Esophagus muscularis mucosa (tissue), 4 donors: Measurements from ENCODE around the gene SLC6A11. TPM values are rescaled to one million over a fixed set of nuclear protein-coding genes. Genes with fewer than 3 reads are reported as not detected.

ENCODE experiments used
- DNase-seq: peaks from one replicate; pipeline ENCODE4 v3.0.0-alpha.2; 2017; ENCODE audit errors: extremely low spot score
- H3K27ac ChIP-seq, 4 donors: fragments of 200-600 bp; sonication (generic); replicated peaks in 1 of 4; 1 replicate in 3 of 4; 2 replicates in 1 of 4; pipeline ENCODE4 v1.5.1; 2016 to 2019; ENCODE audit warnings: mild to moderate bottlenecking in 1 of 4
- H3K27me3 ChIP-seq, 4 donors: fragments of 200-600 bp; sonication (generic); one replicate each; pipeline versions ENCODE4 v1.5.1 to v1.6.0; 2016 to 2019
- H3K36me3 ChIP-seq, 4 donors: fragments of 200-600 bp; sonication (generic); one replicate each; pipeline ENCODE4 v1.5.1; 2016 to 2019
- H3K4me1 ChIP-seq, 4 donors: fragments of 200-600 bp; sonication (generic); one replicate each; pipeline ENCODE4 v1.5.1; 2016 to 2019
- H3K4me3 ChIP-seq, 4 donors: fragments of 200-600 bp; sonication (generic); 1 replicate in 2 of 4; 2 replicates in 2 of 4; pipeline ENCODE4 v1.5.1; 2016 to 2019; ENCODE audit warnings: mild to moderate bottlenecking in 4 of 4, moderate library complexity in 1 of 4
- H3K9me3 ChIP-seq, 4 donors: fragments of 200-600 bp; sonication (generic); 1 replicate in 3 of 4; 2 replicates in 1 of 4; pipeline ENCODE4 v1.5.1; 2016 to 2019
- CTCF ChIP-seq, 3 experiments: fragments of 200-600 bp in 2 of 3; fragments of 450-650 bp in 1 of 3; sonication (generic) in 2 of 3; IDR thresholded peaks; one replicate each; pipeline ENCODE4 v1.5.1; 2017 to 2019; ENCODE audit warnings: antibody characterized with exemption in 3 of 3, mild to moderate bottlenecking in 2 of 3, moderate library complexity in 1 of 3
- EP300 ChIP-seq: sonication (generic); formaldehyde crosslinking; IDR thresholded peaks from one replicate; pipeline ENCODE4 v1.6.1; 2017; ENCODE audit warnings: antibody characterized with exemption
- POLR2A ChIP-seq: fragments of 450-650 bp; IDR thresholded peaks from one replicate; pipeline ENCODE4 v1.6.1; 2017; ENCODE audit warnings: antibody characterized with exemption, moderate library complexity, mild to moderate bottlenecking, low read depth
- POLR2AphosphoS5 ChIP-seq, 2 donors: sonication (generic); formaldehyde crosslinking; IDR thresholded peaks; one replicate each; pipeline ENCODE4 v1.6.1; 2017; ENCODE audit warnings: antibody characterized with exemption in 2 of 2
- WGBS: methylation state at CpG from one replicate; pipeline ENCODE4 v1.1.5; 2018; 5-methylcytosine and 5-hydroxymethylcytosine counted together
- intact Hi-C: fragments of 100-400 bp; cut with DNase I; formaldehyde crosslinking; loops from one replicate; pipeline ENCODE4 v1.15.1; 2023
- total RNA-seq, 4 donors: library from RNA; depleted of rRNA; stranded (reverse); fragments of >200 nt; gene quantifications; one replicate each; pipeline versions ENCODE4 v1.1.0 to v1.2.1, GENCODE V29; 2016

The SLC6A11 gene
- total RNA-seq = not detected

- Histone ChIP-seq H3K4me1 (peaks cover 4 to 12% (median 11%) of the 10 kb centered on the region in 4 donors), H3K4me3 (peak within 1 kb of the TSS; percentile 28 to 49 (median 42)), H3K9me3 (no peaks in the 10 kb centered on the region), H3K27ac (no peak within 1 kb of the TSS), H3K27me3 (peaks cover 0 to 39% (median 9%) of the 10 kb centered on the region in 4 donors), H3K36me3 (no peaks in the 10 kb centered on the region)
- no peak for DNase-seq
- TF ChIP-seq EP300 (no peak), POLR2AphosphoS5 (IDR thresholded peaks at IDR 0.05) (no peak), CTCF (IDR thresholded peaks at IDR 0.05) (no peak), POLR2A (no peak)
- WGBS = 4% methylated on average over 21 of the region's 96 CpGs
- intact Hi-C loops = no loop called here
Measured at GRCh38 chr3:10816019-10816862, at the start of gene SLC6A11. SLC6A11 (plus strand) TSS chr3:10816228; CDS start chr3:10816266, 38 bp downstream.

GRCh38 chr3:10768708-10769394, 47.2 kb upstream of the SLC6A11 start:
- intact Hi-C loops = loop anchor here (10.0 kb wide), 1 partner anchor 176 kb away; no protein-coding TSS in a partner anchor
- H3K36me3 ChIP-seq = no peaks in the 10 kb centered on the region
- peak; percentile 64 for DNase-seq
- peaks cover 0 to 9% (median 7%) of the 10 kb centered on the region in 4 donors for H3K9me3 ChIP-seq
- WGBS = 78% methylated on average over 10 of the region's 10 CpGs
- TF ChIP-seq EP300 (no peak), CTCF (IDR thresholded peaks at IDR 0.05) (no peak), POLR2A (no peak), POLR2AphosphoS5 (IDR thresholded peaks at IDR 0.05) (no peak)
- no peak overlapping the region for H3K4me3 ChIP-seq
- no peaks in the 10 kb centered on the region for H3K4me1 ChIP-seq
- H3K27me3 ChIP-seq = peaks cover 0 to 63% (median 0%) of the 10 kb centered on the region in 4 donors
- H3K27ac ChIP-seq = no peak overlapping the region

GRCh38 chr3:10770547-10770946, 45.5 kb upstream of the SLC6A11 start:
- 70% methylated on average over 11 of the region's 11 CpGs for WGBS
- H3K27me3 ChIP-seq = peaks cover 0 to 59% (median 0%) of the 10 kb centered on the region in 4 donors
- intact Hi-C loops = no loop called here

GRCh38 chr3:10770981-10771380, 45.0 kb upstream of the SLC6A11 start:
- peaks cover 0 to 56% (median 0%) of the 10 kb centered on the region in 4 donors for H3K27me3 ChIP-seq
- no CpG with 5 or more reads among the region's 3 CpGs for WGBS
- intact Hi-C loops = no loop called here

More at GRCh38 chr3:10770547-10770946, 45.5 kb upstream of the SLC6A11 start:
- Histone ChIP-seq H3K9me3 (peaks cover 0 to 12% (median 7%) of the 10 kb centered on the region in 4 donors), H3K36me3 (no peaks in the 10 kb centered on the region), H3K4me1 (no peaks in the 10 kb centered on the region), H3K27ac (no peak overlapping the region), H3K4me3 (no peak overlapping the region)
- no peak for DNase-seq
- TF ChIP-seq EP300 (no peak), POLR2A (no peak), CTCF (IDR thresholded peaks at IDR 0.05) (no peak)

More at GRCh38 chr3:10770981-10771380, 45.0 kb upstream of the SLC6A11 start:
- Histone ChIP-seq H3K9me3 (peaks cover 0 to 12% (median 7%) of the 10 kb centered on the region in 4 donors), H3K27ac (no peak overlapping the region), H3K4me1 (no peaks in the 10 kb centered on the region), H3K4me3 (no peak overlapping the region), H3K36me3 (no peaks in the 10 kb centered on the region)
- TF ChIP-seq POLR2AphosphoS5 (IDR thresholded peaks at IDR 0.05) (no peak), EP300 (no peak), POLR2A (no peak), CTCF (IDR thresholded peaks at IDR 0.05) (no peak)
- peak; percentile 77 for DNase-seq
